RWPE2 (cell line): ENCODE measurements around the gene RCOR1.
"Not testable (repeated sequence)": the region's sequence is repeated elsewhere in the genome, so short reads cannot be mapped to it uniquely, and the experiment has no call there.

Source experiments
- ATAC-seq: fragments of 200-7000 bp; cut with Tn5 transposase; 3 replicates; pipeline ENCODE4 v1.9.1; 2021; ENCODE audit warnings: low read depth
- DNase-seq: peaks from one replicate; pipeline ENCODE4 v3.0.0-alpha.2; 2020; ENCODE audit warnings: low spot score
- H3K27ac ChIP-seq: fragments of 450-650 bp; 2 replicates; pipeline ENCODE4 v1.5.1; 2017; ENCODE audit warnings: mild to moderate bottlenecking; ENCODE audit not compliant: poor library complexity, severe bottlenecking
- H3K27me3 ChIP-seq: fragments of 250-450 bp; sonication (Bioruptor Pico); 2 replicates; pipeline ENCODE4 v1.5.1; 2021; ENCODE audit warnings: mild to moderate bottlenecking, moderate library complexity; ENCODE audit not compliant: insufficient read depth, poor library complexity, severe bottlenecking
- H3K36me3 ChIP-seq: fragments of 250-450 bp; sonication (Bioruptor Pico); 2 replicates; pipeline ENCODE4 v1.5.1; 2020; ENCODE audit warnings: low read depth, mild to moderate bottlenecking, moderate library complexity
- H3K4me1 ChIP-seq: fragments of 250-450 bp; sonication (Bioruptor Pico); 2 replicates; pipeline ENCODE4 v1.5.1; 2021; ENCODE audit warnings: mild to moderate bottlenecking, moderate library complexity; ENCODE audit not compliant: insufficient read depth, poor library complexity, severe bottlenecking
- H3K4me3 ChIP-seq: fragments of 250-450 bp; sonication (Bioruptor Pico); 2 replicates; pipeline ENCODE4 v1.5.1; 2021; ENCODE audit warnings: mild to moderate bottlenecking, moderate library complexity; ENCODE audit not compliant: severe bottlenecking
- H3K9me3 ChIP-seq: fragments of 250-450 bp; sonication (Bioruptor Pico); 2 replicates; pipeline ENCODE4 v1.5.1; 2021; ENCODE audit warnings: mild to moderate bottlenecking, moderate library complexity; ENCODE audit not compliant: severe bottlenecking
- CTCF ChIP-seq: fragments of 450-650 bp; IDR thresholded peaks from one replicate; pipeline ENCODE4 v1.5.1; 2017; ENCODE audit warnings: mild to moderate bottlenecking, moderate library complexity; ENCODE audit not compliant: poor library complexity, severe bottlenecking

The RCOR1 gene

GRCh38 chr14:102759456-102760187 lies 167.2 kb downstream of the RCOR1 start:
- no peaks in the 10 kb centered on the region for H3K4me1 ChIP-seq

GRCh38 chr14:102760496-102761193 lies 168.2 kb downstream of the RCOR1 start:
- H3K27me3 ChIP-seq = no peaks in the 10 kb centered on the region
- no peak for DNase-seq
- no peak for TF ChIP-seq CTCF
- peak; percentile 35; the same call in 2 of the 3 replicates for ATAC-seq
- no peak overlapping the region for H3K27ac ChIP-seq
- no peak overlapping the region for H3K4me3 ChIP-seq
- H3K9me3 ChIP-seq = no peaks in the 10 kb centered on the region
- no peaks in the 10 kb centered on the region for H3K36me3 ChIP-seq
- H3K4me1 ChIP-seq = no peaks in the 10 kb centered on the region

More at GRCh38 chr14:102759456-102760187, 167.2 kb downstream of the RCOR1 start:
- TF ChIP-seq CTCF = no peak
- Histone ChIP-seq H3K27me3 (no peaks in the 10 kb centered on the region), H3K4me3 (no peak overlapping the region), H3K9me3 (no peaks in the 10 kb centered on the region), H3K27ac (no peak overlapping the region), H3K36me3 (no peaks in the 10 kb centered on the region)
- DNase-seq = no peak
- ATAC-seq = 0 out of 3 replicates have a peak, but pooled peaks have one; percentile 15

- no peak overlapping the region for H3K4me3 ChIP-seq
Measured at GRCh38 chr14:102761206-102761605, 168.8 kb downstream of the RCOR1 start.

GRCh38 chr14:102764220-102764671 lies 171.8 kb downstream of the RCOR1 start:
- DNase-seq = no peak
- no peak; the same call in 2 of the 3 replicates for ATAC-seq

More at GRCh38 chr14:102761206-102761605, 168.8 kb downstream of the RCOR1 start:
- Histone ChIP-seq H3K9me3 (no peaks in the 10 kb centered on the region), H3K27me3 (no peaks in the 10 kb centered on the region), H3K27ac (no peak overlapping the region), H3K36me3 (no peaks in the 10 kb centered on the region), H3K4me1 (no peaks in the 10 kb centered on the region)
- no peak for TF ChIP-seq CTCF
- DNase-seq (no peak), ATAC-seq (no peak)

GRCh38 chr14:102765770-102766169 lies 173.3 kb downstream of the RCOR1 start:
- not testable (repeated sequence) for H3K27me3 ChIP-seq, H3K4me1 ChIP-seq, ATAC-seq

More at GRCh38 chr14:102764220-102764671, 171.8 kb downstream of the RCOR1 start:
- no peak for TF ChIP-seq CTCF
- no peaks in the 10 kb centered on the region for H3K9me3 ChIP-seq
- H3K4me1 ChIP-seq = no peaks in the 10 kb centered on the region
- no peaks in the 10 kb centered on the region for H3K27me3 ChIP-seq
- no peaks in the 10 kb centered on the region for H3K36me3 ChIP-seq
- H3K27ac ChIP-seq = no peak overlapping the region
- H3K4me3 ChIP-seq = no peak overlapping the region

More at GRCh38 chr14:102765770-102766169, 173.3 kb downstream of the RCOR1 start:
- H3K27ac ChIP-seq, H3K4me3 ChIP-seq, H3K36me3 ChIP-seq, H3K9me3 ChIP-seq, DNase-seq: not testable (repeated sequence)
